ENCODE data around the gene DRC3.

DNA sequence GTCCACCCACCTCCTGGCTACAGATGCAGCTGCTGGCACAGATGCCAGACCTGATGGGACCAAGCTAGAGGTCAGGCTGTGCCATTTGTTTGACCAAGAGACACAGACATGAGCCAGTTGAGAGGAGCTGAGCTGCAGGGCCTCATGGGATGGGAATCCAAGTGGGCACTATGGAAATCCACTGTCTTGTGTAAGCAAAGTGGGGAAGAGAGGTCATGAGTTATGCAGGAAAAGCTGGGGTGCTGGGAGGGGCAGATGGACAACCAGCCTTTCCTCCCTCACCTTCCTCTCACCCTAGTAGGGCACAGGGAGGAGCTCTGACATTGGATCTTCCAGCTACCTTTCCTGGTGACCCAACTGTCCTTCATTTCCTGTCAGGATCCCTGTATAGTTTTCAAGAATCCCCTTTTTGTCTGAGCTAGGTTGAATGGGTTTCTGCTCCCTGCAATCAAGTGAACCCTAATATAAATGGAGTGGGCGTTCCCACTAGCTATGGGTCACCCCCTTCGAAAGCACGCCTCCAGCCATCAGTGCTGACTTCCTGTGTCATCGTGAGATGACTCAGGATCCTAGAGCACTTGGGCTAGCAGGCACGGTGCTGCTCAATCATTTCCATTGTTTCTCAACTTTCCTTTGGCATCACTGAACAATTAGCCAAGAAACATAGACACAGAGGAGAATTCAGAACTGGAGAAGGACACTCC, 52.7 kb downstream of the DRC3 start:
- TF ChIP-seq, protein P1, sequence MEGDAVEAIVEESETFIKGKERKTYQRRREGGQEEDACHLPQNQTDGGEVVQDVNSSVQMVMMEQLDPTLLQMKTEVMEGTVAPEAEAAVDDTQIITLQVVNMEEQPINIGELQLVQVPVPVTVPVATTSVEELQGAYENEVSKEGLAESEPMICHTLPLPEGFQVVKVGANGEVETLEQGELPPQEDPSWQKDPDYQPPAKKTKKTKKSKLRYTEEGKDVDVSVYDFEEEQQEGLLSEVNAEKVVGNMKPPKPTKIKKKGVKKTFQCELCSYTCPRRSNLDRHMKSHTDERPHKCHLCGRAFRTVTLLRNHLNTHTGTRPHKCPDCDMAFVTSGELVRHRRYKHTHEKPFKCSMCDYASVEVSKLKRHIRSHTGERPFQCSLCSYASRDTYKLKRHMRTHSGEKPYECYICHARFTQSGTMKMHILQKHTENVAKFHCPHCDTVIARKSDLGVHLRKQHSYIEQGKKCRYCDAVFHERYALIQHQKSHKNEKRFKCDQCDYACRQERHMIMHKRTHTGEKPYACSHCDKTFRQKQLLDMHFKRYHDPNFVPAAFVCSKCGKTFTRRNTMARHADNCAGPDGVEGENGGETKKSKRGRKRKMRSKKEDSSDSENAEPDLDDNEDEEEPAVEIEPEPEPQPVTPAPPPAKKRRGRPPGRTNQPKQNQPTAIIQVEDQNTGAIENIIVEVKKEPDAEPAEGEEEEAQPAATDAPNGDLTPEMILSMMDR (IDR thresholded peaks at IDR 0.05; ENCODE audit: poor library complexity), result no peak
- TF ChIP-seq EZH2phosphoT487 (IDR thresholded peaks at IDR 0.05; ENCODE audit: low read depth, severe bottlenecking, unreplicated experiment) (no peak), EZH2 (IDR thresholded peaks at IDR 0.05; ENCODE audit: borderline replicate concordance) (no peak)
